Lower lobe of right lung (tissue), 2 donors: ENCODE data around the gene GPC3. TPM values are rescaled to one million over a fixed set of nuclear protein-coding genes. Genes with fewer than 3 reads are reported as not detected.

ENCODE experiments used
- ATAC-seq, 2 donors: fragments of 200-7000 bp; cut with Tn5 transposase; one replicate each; pipeline ENCODE4 v1.9.1; 2020 to 2022; ENCODE audit warnings: mild to moderate bottlenecking in 2 of 2, moderate library complexity in 2 of 2
- DNase-seq: peaks from one replicate; pipeline ENCODE4 v3.0.0-alpha.2; 2020
- H3K27ac ChIP-seq: fragments of 200-600 bp; one replicate; pipeline ENCODE4 v1.8.0; 2022
- H3K27me3 ChIP-seq: fragments of 200-600 bp; one replicate; pipeline ENCODE4 v1.8.0; 2022; ENCODE audit warnings: low read depth
- H3K36me3 ChIP-seq: fragments of 200-600 bp; one replicate; pipeline ENCODE4 v1.8.0; 2022; ENCODE audit warnings: mild to moderate bottlenecking
- H3K4me1 ChIP-seq: fragments of 200-600 bp; one replicate; pipeline ENCODE4 v1.8.0; 2022
- H3K4me3 ChIP-seq: fragments of 200-600 bp; one replicate; pipeline ENCODE4 v1.8.0; 2022; ENCODE audit warnings: mild to moderate bottlenecking
- H3K9me3 ChIP-seq: fragments of 200-600 bp; one replicate; pipeline ENCODE4 v1.8.0; 2022
- CTCF ChIP-seq: fragments of 200-600 bp; IDR thresholded peaks from one replicate; pipeline ENCODE4 v1.8.0; 2022; ENCODE audit warnings: antibody characterized with exemption, mild to moderate bottlenecking
- intact Hi-C: fragments of 100-400 bp; cut with DNase I; formaldehyde crosslinking; loops from one replicate; pipeline ENCODE4 v1.11.0; 2022
- total RNA-seq: library from RNA; stranded (reverse); fragmentation: NEBNext Ultra II Directional; extraction: Animal tissue kit (Norgen Biotek cat#: 25700); gene quantifications from one replicate; pipeline ENCODE4 v1.2.1, GENCODE V29; 2021
- donor health status: DM: no; HTN: yes; CAD: no; lungs with severe emphysema.

Gene GPC3
- total RNA-seq, 1 donor from 2014 or later: 50.2 TPM

- no peak for TF ChIP-seq CTCF
- no peaks in the 10 kb centered on the region for H3K27me3 ChIP-seq
- no peaks in the 10 kb centered on the region for H3K36me3 ChIP-seq
- no peaks in the 10 kb centered on the region for H3K9me3 ChIP-seq
- ATAC-seq (no peak), DNase-seq (no peak)
- intact Hi-C loops: no loop called here
- H3K27ac ChIP-seq: no peak overlapping the region
- no peaks in the 10 kb centered on the region for H3K4me1 ChIP-seq
- H3K4me3 ChIP-seq: no peak overlapping the region
These were observed 148.8 kb downstream of the GPC3 start for GRCh38 chrX:133836561-133836960.

GRCh38 chrX:133834771-133835170, 150.6 kb downstream of the GPC3 start:
- H3K36me3 ChIP-seq: no peaks in the 10 kb centered on the region
- no peak for TF ChIP-seq CTCF
- no peak overlapping the region for H3K4me3 ChIP-seq
- H3K4me1 ChIP-seq: no peaks in the 10 kb centered on the region
- intact Hi-C loops: no loop called here
- no peak overlapping the region for H3K27ac ChIP-seq
- no peak for DNase-seq
- H3K9me3 ChIP-seq: no peaks in the 10 kb centered on the region
- no peaks in the 10 kb centered on the region for H3K27me3 ChIP-seq
- no peak for ATAC-seq

GRCh38 chrX:133819546-133819945, 165.8 kb downstream of the GPC3 start:
- ATAC-seq (no peak), DNase-seq (no peak)
- Histone ChIP-seq H3K27me3 (no peaks in the 10 kb centered on the region), H3K27ac (no peak overlapping the region), H3K4me3 (no peak overlapping the region), H3K36me3 (no peaks in the 10 kb centered on the region), H3K4me1 (no peaks in the 10 kb centered on the region), H3K9me3 (no peaks in the 10 kb centered on the region)
- TF ChIP-seq CTCF: no peak
- intact Hi-C loops: no loop called here

- Histone ChIP-seq H3K9me3 (no peaks in the 10 kb centered on the region), H3K36me3 (no peaks in the 10 kb centered on the region), H3K4me1 (no peaks in the 10 kb centered on the region), H3K27me3 (no peaks in the 10 kb centered on the region), H3K4me3 (no peak overlapping the region), H3K27ac (no peak overlapping the region)
- DNase-seq: no peak
- no peak for ATAC-seq
- intact Hi-C loops: no loop called here
- TF ChIP-seq CTCF: no peak
These were observed 167.4 kb downstream of the GPC3 start for GRCh38 chrX:133818019-133818418.

- Histone ChIP-seq H3K4me3 (no peak overlapping the region), H3K27ac (no peak overlapping the region), H3K27me3 (no peaks in the 10 kb centered on the region), H3K9me3 (no peaks in the 10 kb centered on the region), H3K4me1 (no peaks in the 10 kb centered on the region), H3K36me3 (no peaks in the 10 kb centered on the region)
- no peak for ATAC-seq
- intact Hi-C loops: no loop called here
- no peak for DNase-seq
- TF ChIP-seq CTCF: no peak
These were observed 169.9 kb downstream of the GPC3 start for GRCh38 chrX:133815496-133815895.

- H3K27me3 ChIP-seq: no peaks in the 10 kb centered on the region
- intact Hi-C loops: no loop called here
These were observed 171.4 kb downstream of the GPC3 start for GRCh38 chrX:133813971-133814370.

More at GRCh38 chrX:133813971-133814370, 171.4 kb downstream of the GPC3 start:
- H3K4me1 ChIP-seq: no peaks in the 10 kb centered on the region
- H3K4me3 ChIP-seq: no peak overlapping the region
- no peak overlapping the region for H3K27ac ChIP-seq
- DNase-seq (no peak), ATAC-seq (peak in 1 of 2 donors; percentile 34)
- H3K9me3 ChIP-seq: no peaks in the 10 kb centered on the region
- no peak for TF ChIP-seq CTCF
- no peaks in the 10 kb centered on the region for H3K36me3 ChIP-seq
